ENCODE measurements around the gene ZNF684. TPM values are rescaled to one million over a fixed set of nuclear protein-coding genes. Genes with fewer than 3 reads are reported as not detected.
A peak's percentile ranks its signal among the peaks of the same experiment; 100 is the strongest.

The ZNF684 gene
- total and polyA plus RNA-seq, 9 of the 15 experiments (the other 6 are each of a cell fraction or from before 2014, with no cell fraction given): 4.8 to 8.8 (median 5.5) TPM

DNA sequence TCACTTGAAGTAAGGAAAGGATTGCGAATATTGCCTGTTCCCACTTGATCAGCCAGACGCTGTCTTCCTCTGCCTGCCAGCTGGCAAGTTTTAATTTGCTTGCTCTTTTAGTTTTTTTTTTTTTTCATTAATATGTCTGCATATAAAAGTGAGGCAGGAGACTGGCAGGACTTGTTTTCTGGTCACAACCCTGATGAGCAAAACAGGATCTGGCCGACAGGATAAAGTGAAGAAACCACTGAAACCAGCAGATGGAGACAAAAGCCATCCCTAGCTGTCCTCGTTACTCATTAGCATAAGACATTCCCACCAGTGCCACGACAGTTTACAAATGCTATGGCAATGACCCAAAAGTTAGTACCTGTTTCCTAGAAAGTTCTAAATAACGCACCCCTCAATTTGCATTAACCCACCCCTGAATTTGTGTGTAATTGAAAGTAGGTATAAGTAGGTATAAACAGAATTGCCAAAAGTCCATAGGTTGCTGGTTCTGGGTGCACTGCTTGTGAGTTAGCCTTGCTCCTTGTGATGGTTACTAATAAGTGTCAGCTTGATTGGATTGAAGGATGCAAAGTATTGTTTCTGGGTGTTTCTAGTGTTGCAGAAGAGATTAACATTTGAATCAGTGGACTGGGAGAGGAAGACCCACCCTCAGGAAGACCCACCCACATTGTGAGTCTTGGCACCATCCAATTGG lies 60.8 kb downstream of the ZNF684 start:
- DNase-seq (ENCODE audit: extremely low read depth in 1 of 4, low spot score in 3 of 4) (peak in 2 of 4 experiments; percentile 44 to 73), FAIRE-seq (peak; percentile 90)
- POLR2A ChIA-PET: interaction anchor here (0.7 kb wide), 1 partner anchor 826 kb away, joined by 3 read pairs; no protein-coding TSS in a partner anchor
- TF ChIP-seq, protein P1, sequence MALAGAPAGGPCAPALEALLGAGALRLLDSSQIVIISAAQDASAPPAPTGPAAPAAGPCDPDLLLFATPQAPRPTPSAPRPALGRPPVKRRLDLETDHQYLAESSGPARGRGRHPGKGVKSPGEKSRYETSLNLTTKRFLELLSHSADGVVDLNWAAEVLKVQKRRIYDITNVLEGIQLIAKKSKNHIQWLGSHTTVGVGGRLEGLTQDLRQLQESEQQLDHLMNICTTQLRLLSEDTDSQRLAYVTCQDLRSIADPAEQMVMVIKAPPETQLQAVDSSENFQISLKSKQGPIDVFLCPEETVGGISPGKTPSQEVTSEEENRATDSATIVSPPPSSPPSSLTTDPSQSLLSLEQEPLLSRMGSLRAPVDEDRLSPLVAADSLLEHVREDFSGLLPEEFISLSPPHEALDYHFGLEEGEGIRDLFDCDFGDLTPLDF (CRISPR knock-in tag; IDR thresholded peaks at IDR 0.05): 0 out of 2 replicates have a peak, but pooled peaks have one; percentile 30
- TF ChIP-seq ARNT (IDR thresholded peaks at IDR 0.05) (0 out of 4 replicates have a peak, but pooled peaks of 1 of the 2 experiments have one; percentile 30), SMC3 (conservative IDR thresholded peaks at IDR 0.05; ENCODE audit: insufficient read depth, low read depth, low read length) (peak; percentile 67), NFIC (IDR thresholded peaks at IDR 0.05) (peak; percentile 21; the same call in 1 of the 2 replicates), ZNF384 (IDR thresholded peaks at IDR 0.05; ENCODE audit: low read depth, low read length) (no peak), CC2D1A (IDR thresholded peaks at IDR 0.05) (peak; percentile 46; the same call in 1 of the 2 replicates), ELF2 (CRISPR knock-in tag; IDR thresholded peaks at IDR 0.05) (no peak), TCF7L2 (IDR thresholded peaks at IDR 0.05; ENCODE audit: low read depth, low read length) (no peak), JUNB (CRISPR knock-in tag; conservative IDR thresholded peaks at IDR 0.05) (no peak), FOXJ2 (tag; IDR thresholded peaks at IDR 0.05) (0 out of 2 replicates have a peak, but pooled peaks have one; percentile 3)
- TF ChIP-seq, protein P2, sequence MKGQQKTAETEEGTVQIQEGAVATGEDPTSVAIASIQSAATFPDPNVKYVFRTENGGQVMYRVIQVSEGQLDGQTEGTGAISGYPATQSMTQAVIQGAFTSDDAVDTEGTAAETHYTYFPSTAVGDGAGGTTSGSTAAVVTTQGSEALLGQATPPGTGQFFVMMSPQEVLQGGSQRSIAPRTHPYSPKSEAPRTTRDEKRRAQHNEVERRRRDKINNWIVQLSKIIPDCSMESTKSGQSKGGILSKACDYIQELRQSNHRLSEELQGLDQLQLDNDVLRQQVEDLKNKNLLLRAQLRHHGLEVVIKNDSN (CRISPR knock-in tag; IDR thresholded peaks at IDR 0.05): no peak
- TF ChIP-seq, protein P3, sequence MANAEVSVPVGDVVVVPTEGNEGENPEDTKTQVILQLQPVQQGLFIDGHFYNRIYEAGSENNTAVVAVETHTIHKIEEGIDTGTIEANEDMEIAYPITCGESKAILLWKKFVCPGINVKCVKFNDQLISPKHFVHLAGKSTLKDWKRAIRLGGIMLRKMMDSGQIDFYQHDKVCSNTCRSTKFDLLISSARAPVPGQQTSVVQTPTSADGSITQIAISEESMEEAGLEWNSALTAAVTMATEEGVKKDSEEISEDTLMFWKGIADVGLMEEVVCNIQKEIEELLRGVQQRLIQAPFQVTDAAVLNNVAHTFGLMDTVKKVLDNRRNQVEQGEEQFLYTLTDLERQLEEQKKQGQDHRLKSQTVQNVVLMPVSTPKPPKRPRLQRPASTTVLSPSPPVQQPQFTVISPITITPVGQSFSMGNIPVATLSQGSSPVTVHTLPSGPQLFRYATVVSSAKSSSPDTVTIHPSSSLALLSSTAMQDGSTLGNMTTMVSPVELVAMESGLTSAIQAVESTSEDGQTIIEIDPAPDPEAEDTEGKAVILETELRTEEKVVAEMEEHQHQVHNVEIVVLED (CRISPR knock-in tag; IDR thresholded peaks at IDR 0.05): no peak

More for the DNA sequence above, 60.8 kb downstream of the ZNF684 start:
- CTCF ChIA-PET (ENCODE audit: low intra/inter-chr PET ratio): interaction anchor here (0.6 to 1.4 kb wide), 6 partner anchors 74 to 357 kb away, joined by 3 to 12 read pairs (median 4); no protein-coding TSS in a partner anchor
- ATAC-seq: peak; percentile 93
- Histone ChIP-seq H3K9me3 (replicated peaks; ENCODE audit: control insufficient read depth, insufficient read depth, low read depth, low read length) (no peaks in the 10 kb centered on the region), H2AFZ (ENCODE audit: low read depth, low read length) (peak overlapping the region; percentile 36; the same call in 1 of the 2 replicates), H4K20me1 (replicated peaks; ENCODE audit: control insufficient read depth, insufficient read depth, low read length) (no peaks in the 10 kb centered on the region; the same call in 1 of the 2 replicates), H3K9me1 (ENCODE audit: control insufficient read depth, insufficient read depth, low read length) (no peaks in the 10 kb centered on the region), H3K27me3 (ENCODE audit: control insufficient read depth in 2 of 2, insufficient read depth in 2 of 2, low read length in 2 of 2) (peaks cover under 1 to 3% of the 10 kb centered on the region in 2 experiments; a peak in 2 of 5 replicates), H3K9ac (ENCODE audit: insufficient read depth in 1 of 2, low read depth in 2 of 2, low read length in 2 of 2) (no peak overlapping the region), H3K27ac (ENCODE audit: extremely low read depth, low read depth, low read length) (no peak overlapping the region), H3K79me2 (ENCODE audit: control insufficient read depth, insufficient read depth, low read length) (no peaks in the 10 kb centered on the region), H3K4me1 (replicated peaks in 1 of 2; ENCODE audit: control insufficient read depth in 2 of 2, insufficient read depth in 2 of 2, low read length in 2 of 2) (0 out of 5 replicates have a peak, but pooled peaks cover 0 to 3% of the 10 kb centered on the region in 2 experiments), H3K4me3 (no peak overlapping the region), H3K36me3 (ENCODE audit: control insufficient read depth, insufficient read depth, low read length) (no peaks in the 10 kb centered on the region), H3K4me2 (ENCODE audit: insufficient read depth, low read length) (no peak overlapping the region)
- in situ Hi-C loops (cut with MboI) (no loop called here), intact Hi-C loops (cut with micrococcal nuclease) (loop anchor here (1.0 kb wide), 2 partner anchors 258 to 360 kb away; no protein-coding TSS in a partner anchor)
- no TSS peak for BruUV-seq (replicated peaks)
- WGBS (ENCODE audit: insufficient coverage, low coverage, missing lambda C conversion rate): 18% methylated on average over 6 of the region's 6 CpGs

All from K562 (cell line).